Prostate gland (tissue), 2 donors: Measurements from ENCODE around the gene DNAH8. TPM values are rescaled to one million over a fixed set of nuclear protein-coding genes. Genes with fewer than 3 reads are reported as not detected.

Experiments
- DNase-seq: peaks from one replicate; pipeline ENCODE4 v3.0.0-alpha.2; 2019; ENCODE audit warnings: low spot score
- H3K27ac ChIP-seq, 2 donors: fragments of 200-600 bp; sonication (generic); 2 replicates each; pipeline ENCODE4 v1.5.1; 2017 to 2019
- H3K27me3 ChIP-seq: fragments of 200-600 bp; sonication (generic); replicated peaks from 2 replicates; pipeline ENCODE4 v1.5.1; 2019; ENCODE audit not compliant: insufficient read depth
- H3K36me3 ChIP-seq, 2 donors: fragments of 200-600 bp; sonication (generic); 1 replicate in 1 of 2; 2 replicates in 1 of 2; pipeline versions ENCODE4 v1.5.1 to v1.8.1; 2017 to 2019
- H3K4me1 ChIP-seq: fragments of 200-600 bp; sonication (generic); replicated peaks from 2 replicates; pipeline ENCODE4 v1.5.1; 2019
- H3K4me3 ChIP-seq, 2 donors: fragments of 200-600 bp; sonication (generic); 2 replicates each; pipeline ENCODE4 v1.5.1; 2017 to 2019
- H3K9me3 ChIP-seq: fragments of 200-600 bp; sonication (generic); 2 replicates; pipeline ENCODE4 v1.5.1; 2017
- CTCF ChIP-seq, 4 experiments: fragments of 200-600 bp in 2 of 4; fragments of 450-650 bp in 2 of 4; sonication (generic) in 2 of 4; IDR thresholded peaks; 1 replicate in 3 of 4; 2 replicates in 1 of 4; pipeline ENCODE4 v1.5.1; 2016 to 2019; ENCODE audit warnings: antibody characterized with exemption in 4 of 4, mild to moderate bottlenecking in 2 of 4, moderate library complexity in 2 of 4
- POLR2A ChIP-seq: fragments of 450-650 bp; IDR thresholded peaks from one replicate; pipeline ENCODE4 v1.6.1; 2016; ENCODE audit warnings: antibody characterized with exemption, mild to moderate bottlenecking
- POLR2AphosphoS5 ChIP-seq: sonication (generic); formaldehyde crosslinking; IDR thresholded peaks from one replicate; pipeline ENCODE4 v1.6.1; 2017; ENCODE audit warnings: antibody characterized with exemption
- WGBS: methylation state at CpG from one replicate; pipeline ENCODE4 v1.1.5; 2018; 5-methylcytosine and 5-hydroxymethylcytosine counted together
- intact Hi-C: fragments of 100-400 bp; cut with DNase I; formaldehyde crosslinking; loops from one replicate; pipeline ENCODE4 v1.14.2; 2022
- total RNA-seq, 2 donors: library from RNA; depleted of rRNA; stranded (reverse); fragments of >200 nt; gene quantifications; one replicate each; pipeline ENCODE4 v1.1.0, GENCODE V29; 2016

DNAH8 gene
- total RNA-seq, 2 donors from 2014 or later: 0.36 to 3.6 TPM

DNA sequence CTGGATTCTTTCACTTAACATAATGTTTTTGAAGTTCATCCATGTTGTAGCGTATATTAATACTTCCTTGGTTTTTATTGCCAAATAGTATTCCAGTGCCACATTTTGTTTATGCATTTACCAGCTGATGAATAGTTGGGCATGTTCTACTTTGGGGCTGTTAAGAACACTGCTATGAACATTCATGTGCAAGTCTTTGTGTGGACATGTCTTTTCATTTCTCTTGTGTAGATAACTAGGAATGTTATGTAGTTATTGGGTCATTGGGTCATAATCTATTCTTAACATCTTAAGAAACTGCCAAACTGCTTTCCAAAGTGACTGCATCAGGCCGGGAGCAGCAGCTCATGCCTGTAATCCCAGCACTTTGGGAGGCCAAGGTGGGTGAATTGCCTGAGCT is 289.7 kb downstream of the DNAH8 start:
- Histone ChIP-seq H3K27me3 (no peaks in the 10 kb centered on the region), H3K36me3 (no peaks in the 10 kb centered on the region), H3K4me3 (no peak overlapping the region), H3K27ac (no peak overlapping the region), H3K4me1 (no peaks in the 10 kb centered on the region), H3K9me3 (no peaks in the 10 kb centered on the region)
- no peak for DNase-seq
- 43% methylated on average over 2 of the region's 2 CpGs for WGBS
- intact Hi-C loops: no loop called here
- TF ChIP-seq POLR2AphosphoS5 (peak; percentile 12), POLR2A (no peak)

DNA sequence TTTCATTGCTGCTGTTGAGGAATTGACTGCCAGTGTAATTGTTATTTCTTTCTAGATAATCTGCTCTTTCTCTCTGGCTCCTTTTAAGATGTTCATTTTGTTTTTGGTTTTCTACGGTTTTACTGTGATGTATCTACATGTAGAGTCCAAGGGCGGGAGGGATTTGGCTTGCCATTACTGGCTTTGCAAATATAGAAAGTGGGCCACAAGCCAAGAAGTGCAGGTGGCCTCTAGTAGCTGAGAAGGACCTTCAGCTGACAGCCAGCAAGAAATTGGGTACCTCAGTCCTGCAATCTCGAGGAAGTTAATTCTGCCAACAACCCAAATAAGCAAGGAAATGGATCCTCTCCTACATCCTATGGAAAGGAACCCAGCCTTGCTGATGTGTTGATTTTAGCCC is 290.7 kb downstream of the DNAH8 start:
- no peaks in the 10 kb centered on the region for H3K36me3 ChIP-seq
- no peak overlapping the region for H3K27ac ChIP-seq
- H3K4me3 ChIP-seq: no peak overlapping the region
- no peak for DNase-seq
- intact Hi-C loops: no loop called here
- no peaks in the 10 kb centered on the region for H3K27me3 ChIP-seq
- H3K9me3 ChIP-seq: no peaks in the 10 kb centered on the region
- WGBS: 49% methylated on average over 3 of the region's 3 CpGs
- no peaks in the 10 kb centered on the region for H3K4me1 ChIP-seq
- TF ChIP-seq CTCF (IDR thresholded peaks at IDR 0.05) (no peak), POLR2A (no peak), POLR2AphosphoS5 (no peak)

- no peak for TF ChIP-seq CTCF (IDR thresholded peaks at IDR 0.05)
- TF ChIP-seq POLR2A: no peak
- no peak for TF ChIP-seq POLR2AphosphoS5
- H3K9me3 ChIP-seq: no peaks in the 10 kb centered on the region
- no peaks in the 10 kb centered on the region for H3K27me3 ChIP-seq
- no peak overlapping the region for H3K27ac ChIP-seq
- intact Hi-C loops: no loop called here
- H3K4me3 ChIP-seq: no peak overlapping the region
- no peak for DNase-seq
- 81% methylated on average over 3 of the region's 3 CpGs for WGBS
- H3K4me1 ChIP-seq: no peaks in the 10 kb centered on the region
- no peaks in the 10 kb centered on the region for H3K36me3 ChIP-seq
These were observed 292.5 kb downstream of the DNAH8 start for GRCh38 chr6:39007575-39007974.

DNA sequence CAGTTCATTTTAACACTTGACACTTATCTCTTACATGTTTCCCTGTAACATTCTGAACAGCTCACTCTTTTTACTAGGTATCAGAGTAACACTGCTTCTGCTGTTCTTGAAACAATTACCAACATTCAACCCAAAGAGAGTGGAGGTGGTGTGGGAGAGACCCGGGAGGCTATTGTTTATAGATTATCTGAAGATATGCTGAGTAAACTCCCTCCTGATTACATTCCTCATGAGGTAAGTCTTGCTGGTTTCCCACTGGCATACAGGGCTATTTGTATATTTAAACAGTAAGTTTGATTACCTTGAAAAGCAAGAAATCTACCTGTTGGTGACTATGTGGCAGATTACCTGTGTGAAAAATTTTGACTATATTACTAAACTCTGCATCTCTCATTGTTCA is 293.6 kb downstream of the DNAH8 start:
- Histone ChIP-seq H3K4me3 (no peak overlapping the region), H3K36me3 (no peaks in the 10 kb centered on the region), H3K9me3 (no peaks in the 10 kb centered on the region), H3K4me1 (no peaks in the 10 kb centered on the region), H3K27ac (no peak overlapping the region), H3K27me3 (no peaks in the 10 kb centered on the region)
- intact Hi-C loops: no loop called here
- DNase-seq: no peak
- 8% methylated on average over 1 of the region's 1 CpG for WGBS
- no peak for TF ChIP-seq CTCF (IDR thresholded peaks at IDR 0.05)
- TF ChIP-seq POLR2A: no peak
- no peak for TF ChIP-seq POLR2AphosphoS5

DNA sequence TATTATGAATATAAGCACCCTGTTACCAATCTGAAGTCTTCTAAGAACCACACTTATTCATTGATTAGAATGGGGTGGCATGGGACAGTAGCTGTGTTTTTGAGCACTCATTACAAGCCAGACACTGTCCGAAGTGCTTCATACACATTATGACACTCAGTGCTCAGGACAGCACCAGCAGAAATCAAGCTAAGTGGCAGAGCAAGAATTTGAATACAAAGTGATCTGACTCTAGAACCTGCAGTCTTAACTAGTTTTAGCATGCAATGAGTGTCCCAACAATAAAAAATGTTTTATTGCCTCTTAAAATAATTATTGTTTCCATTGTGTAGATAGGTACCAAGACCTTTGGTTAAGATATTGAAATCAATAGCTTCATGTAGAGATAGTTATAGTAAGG is 294.4 kb downstream of the DNAH8 start:
- WGBS: 38% methylated on average over 1 of the region's 1 CpG
- Histone ChIP-seq H3K9me3 (no peaks in the 10 kb centered on the region), H3K36me3 (no peaks in the 10 kb centered on the region), H3K4me3 (no peak overlapping the region), H3K27ac (no peak overlapping the region), H3K27me3 (no peaks in the 10 kb centered on the region), H3K4me1 (no peaks in the 10 kb centered on the region)
- intact Hi-C loops: no loop called here
- TF ChIP-seq CTCF (IDR thresholded peaks at IDR 0.05) (no peak), POLR2AphosphoS5 (no peak), POLR2A (no peak)
- DNase-seq: no peak
